HepG2 (cell line): Measurements from ENCODE around the gene STK25. TPM values are rescaled to one million over a fixed set of nuclear protein-coding genes. Genes with fewer than 3 reads are reported as not detected.

Experiments
- ATAD3A ChIP-seq: sonication (generic); formaldehyde crosslinking; IDR thresholded peaks from 2 replicates; pipeline ENCODE4 v1.4.0; 2020; ENCODE audit warnings: missing genetic modification reagents
- ELF3 ChIP-seq: IDR thresholded peaks from 2 replicates; pipeline ENCODE4 v1.6.1; 2016; ENCODE audit warnings: missing genetic modification reagents, missing compliant biosample characterization
- GPN1 ChIP-seq: sonication (generic); formaldehyde crosslinking; IDR thresholded peaks from 2 replicates; pipeline ENCODE4 v1.5.1; 2020; ENCODE audit warnings: missing genetic modification reagents, borderline replicate concordance
- NCOA2 ChIP-seq: sonication (generic); formaldehyde crosslinking; IDR thresholded peaks from 2 replicates; pipeline ENCODE4 v1.8.0; 2022; ENCODE audit warnings: inconsistent platforms
- NR3C1 ChIP-seq: sonication (generic); formaldehyde crosslinking; IDR thresholded peaks from 2 replicates; pipeline ENCODE4 v1.4.0; 2020; ENCODE audit warnings: missing genetic modification reagents
- REL ChIP-seq: sonication (generic); formaldehyde crosslinking; conservative IDR thresholded peaks from 2 replicates; pipeline ENCODE4 v1.8.0; 2022; ENCODE audit warnings: mild to moderate bottlenecking, missing genetic modification reagents, moderate library complexity
- SALL1 ChIP-seq: sonication (generic); formaldehyde crosslinking; IDR thresholded peaks from 2 replicates; pipeline ENCODE4 v1.8.0; 2022; ENCODE audit warnings: mild to moderate bottlenecking, missing genetic modification reagents
- ZMYM4 ChIP-seq: sonication (generic); formaldehyde crosslinking; IDR thresholded peaks from 2 replicates; pipeline ENCODE4 v1.8.1; 2023; ENCODE audit warnings: mild to moderate bottlenecking, missing genetic modification reagents
- ZNF232 ChIP-seq: sonication (generic); formaldehyde crosslinking; IDR thresholded peaks from 2 replicates; pipeline ENCODE4 v1.4.0; 2020; ENCODE audit warnings: missing genetic modification reagents, borderline replicate concordance
- ZNF768 ChIP-seq: sonication (generic); formaldehyde crosslinking; IDR thresholded peaks from 2 replicates; pipeline ENCODE4 v1.4.0; 2020; ENCODE audit warnings: missing genetic modification reagents
- ZNF776 ChIP-seq: sonication (generic); formaldehyde crosslinking; IDR thresholded peaks from 2 replicates; pipeline ENCODE4 v1.4.0; 2020; ENCODE audit warnings: mild to moderate bottlenecking, missing genetic modification reagents
- ZNF839 ChIP-seq: sonication (generic); formaldehyde crosslinking; IDR thresholded peaks from 2 replicates; pipeline ENCODE4 v1.4.0; 2020; ENCODE audit warnings: missing genetic modification reagents, mild to moderate bottlenecking, borderline replicate concordance
- polyA plus RNA-seq, 8 experiments: library from polyadenylated mRNA; depleted of rRNA in 3 of 8; stranded (reverse) in 7 of 8; unstranded in 1 of 8; fragments of >200 nt; fragmentation: Illumina TruSeq in 4 of 8; extraction: Trizol in 4 of 8; gene quantifications; 2 replicates each; pipeline versions ENCODE4 v1.2.1 to v1.2.3, GENCODE V29; 2011 to 2016; ENCODE audit warnings: low read depth in 4 of 8, missing spikeins in 1 of 8, mixed read lengths in 1 of 8; ENCODE audit not compliant: insufficient read depth in 1 of 8
- total RNA-seq, 5 experiments: library from RNA; depleted of rRNA; stranded (reverse); fragments of >200 nt; fragmentation: Illumina TruSeq; extraction: Trizol; gene quantifications; 2 replicates each; pipeline ENCODE4 v1.2.3, GENCODE V29; 2016; ENCODE audit warnings: low read depth in 1 of 5
- TF ChIP-seq, protein P1 (sequence below): sonication (generic); formaldehyde crosslinking; conservative IDR thresholded peaks from 2 replicates; pipeline ENCODE4 v1.8.1; 2023; ENCODE audit warnings: missing genetic modification reagents
- TF ChIP-seq, protein P2 (sequence below): sonication (generic); formaldehyde crosslinking; IDR thresholded peaks from 2 replicates; pipeline ENCODE4 v1.5.0; 2020; ENCODE audit warnings: missing genetic modification reagents, mild to moderate bottlenecking, borderline replicate concordance
- TF ChIP-seq, protein P3 (sequence below): sonication (generic); formaldehyde crosslinking; IDR thresholded peaks from 2 replicates; pipeline ENCODE4 v1.4.0; 2020; ENCODE audit warnings: mild to moderate bottlenecking, missing genetic modification reagents
- TF ChIP-seq, protein P4 (sequence below): sonication (generic); formaldehyde crosslinking; IDR thresholded peaks from 2 replicates; pipeline ENCODE4 v1.4.0; 2020; ENCODE audit warnings: mild to moderate bottlenecking, missing genetic modification reagents, borderline replicate concordance
- TF ChIP-seq, protein P5 (sequence below): sonication (generic); formaldehyde crosslinking; IDR thresholded peaks from 2 replicates; pipeline ENCODE4 v1.9.0; 2021; ENCODE audit warnings: missing genetic modification reagents, borderline replicate concordance

STK25 gene
- total and polyA plus RNA-seq, 2 of the 13 experiments (the other 11 are each of a cell fraction or from before 2014, with no cell fraction given): 177 to 481 TPM

DNA sequence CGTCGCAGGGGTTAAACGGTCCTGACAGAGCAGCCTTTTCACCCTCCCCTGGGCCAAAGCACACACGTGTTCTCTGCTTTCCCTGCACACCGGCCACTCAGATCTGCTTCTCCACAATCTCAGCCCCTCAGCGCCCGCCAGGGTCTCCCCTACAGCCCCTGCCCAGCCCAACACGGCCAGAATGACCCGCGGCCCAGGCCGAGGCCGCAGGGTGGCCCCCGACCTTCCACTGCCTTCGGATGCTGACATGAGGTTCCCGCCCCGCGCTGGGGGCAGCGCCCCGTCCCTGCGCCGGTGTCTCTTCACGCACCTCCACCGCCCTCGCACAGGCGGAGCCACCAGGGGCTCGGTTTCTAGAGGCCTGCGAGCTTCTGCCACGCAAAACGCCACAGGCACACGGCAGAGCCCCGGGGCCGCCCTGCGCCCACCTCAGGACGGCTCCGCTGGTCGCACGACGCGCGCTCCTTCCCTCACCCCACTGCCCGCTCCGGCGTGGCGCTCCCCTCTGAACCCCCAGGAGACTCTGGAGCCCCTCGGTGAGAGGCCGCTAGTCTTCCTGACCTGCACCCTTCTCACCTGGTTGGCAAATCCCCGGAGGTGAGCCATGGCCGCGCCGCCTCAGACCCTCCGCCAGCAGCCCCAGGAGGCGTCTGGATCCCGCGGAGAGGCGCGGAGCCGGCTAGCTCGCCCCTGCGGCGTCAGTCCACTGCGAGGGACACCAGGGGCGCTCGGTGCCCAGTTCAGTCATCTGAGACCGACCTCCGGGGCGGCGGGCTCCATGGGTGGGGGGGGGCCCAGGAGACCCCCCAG, 749 bp downstream of the STK25 start (continued):
- TF ChIP-seq NCOA2 (CRISPR knock-in tag) (peak; percentile 6; the same call in 1 of the 2 replicates), REL (CRISPR knock-in tag) (peak; percentile 37; the same call in 1 of the 2 replicates), ATAD3A (CRISPR knock-in tag) (no peak), ELF3 (CRISPR knock-in tag) (no peak), ZMYM4 (CRISPR knock-in tag) (0 out of 2 replicates have a peak, but pooled peaks have one; percentile 14), ZNF768 (CRISPR knock-in tag) (peak; percentile 58), SALL1 (peak; percentile 56; the same call in 1 of the 2 replicates), NR3C1 (no peak), GPN1 (CRISPR knock-in tag) (no peak), ZNF839 (0 out of 2 replicates have a peak, but pooled peaks have one; percentile 36), ZNF776 (CRISPR knock-in tag) (peak; percentile 71; the same call in 1 of the 2 replicates), ZNF232 (CRISPR knock-in tag) (peak; percentile 50; the same call in 1 of the 2 replicates)
- TF ChIP-seq, protein P1, sequence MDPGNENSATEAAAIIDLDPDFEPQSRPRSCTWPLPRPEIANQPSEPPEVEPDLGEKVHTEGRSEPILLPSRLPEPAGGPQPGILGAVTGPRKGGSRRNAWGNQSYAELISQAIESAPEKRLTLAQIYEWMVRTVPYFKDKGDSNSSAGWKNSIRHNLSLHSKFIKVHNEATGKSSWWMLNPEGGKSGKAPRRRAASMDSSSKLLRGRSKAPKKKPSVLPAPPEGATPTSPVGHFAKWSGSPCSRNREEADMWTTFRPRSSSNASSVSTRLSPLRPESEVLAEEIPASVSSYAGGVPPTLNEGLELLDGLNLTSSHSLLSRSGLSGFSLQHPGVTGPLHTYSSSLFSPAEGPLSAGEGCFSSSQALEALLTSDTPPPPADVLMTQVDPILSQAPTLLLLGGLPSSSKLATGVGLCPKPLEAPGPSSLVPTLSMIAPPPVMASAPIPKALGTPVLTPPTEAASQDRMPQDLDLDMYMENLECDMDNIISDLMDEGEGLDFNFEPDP (CRISPR knock-in tag): no peak
- TF ChIP-seq, protein P2, sequence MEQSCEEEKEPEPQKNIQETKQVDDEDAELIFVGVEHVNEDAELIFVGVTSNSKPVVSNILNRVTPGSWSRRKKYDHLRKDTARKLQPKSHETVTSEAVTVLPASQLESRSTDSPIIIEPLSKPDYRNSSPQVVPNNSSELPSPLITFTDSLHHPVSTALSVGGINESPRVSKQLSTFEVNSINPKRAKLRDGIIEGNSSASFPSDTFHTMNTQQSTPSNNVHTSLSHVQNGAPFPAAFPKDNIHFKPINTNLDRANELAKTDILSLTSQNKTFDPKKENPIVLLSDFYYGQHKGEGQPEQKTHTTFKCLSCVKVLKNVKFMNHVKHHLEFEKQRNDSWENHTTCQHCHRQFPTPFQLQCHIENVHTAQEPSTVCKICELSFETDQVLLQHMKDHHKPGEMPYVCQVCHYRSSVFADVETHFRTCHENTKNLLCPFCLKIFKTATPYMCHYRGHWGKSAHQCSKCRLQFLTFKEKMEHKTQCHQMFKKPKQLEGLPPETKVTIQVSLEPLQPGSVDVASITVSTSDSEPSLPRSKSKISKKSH (CRISPR knock-in tag): no peak; the same call in 1 of the 2 replicates
- TF ChIP-seq, protein P3, sequence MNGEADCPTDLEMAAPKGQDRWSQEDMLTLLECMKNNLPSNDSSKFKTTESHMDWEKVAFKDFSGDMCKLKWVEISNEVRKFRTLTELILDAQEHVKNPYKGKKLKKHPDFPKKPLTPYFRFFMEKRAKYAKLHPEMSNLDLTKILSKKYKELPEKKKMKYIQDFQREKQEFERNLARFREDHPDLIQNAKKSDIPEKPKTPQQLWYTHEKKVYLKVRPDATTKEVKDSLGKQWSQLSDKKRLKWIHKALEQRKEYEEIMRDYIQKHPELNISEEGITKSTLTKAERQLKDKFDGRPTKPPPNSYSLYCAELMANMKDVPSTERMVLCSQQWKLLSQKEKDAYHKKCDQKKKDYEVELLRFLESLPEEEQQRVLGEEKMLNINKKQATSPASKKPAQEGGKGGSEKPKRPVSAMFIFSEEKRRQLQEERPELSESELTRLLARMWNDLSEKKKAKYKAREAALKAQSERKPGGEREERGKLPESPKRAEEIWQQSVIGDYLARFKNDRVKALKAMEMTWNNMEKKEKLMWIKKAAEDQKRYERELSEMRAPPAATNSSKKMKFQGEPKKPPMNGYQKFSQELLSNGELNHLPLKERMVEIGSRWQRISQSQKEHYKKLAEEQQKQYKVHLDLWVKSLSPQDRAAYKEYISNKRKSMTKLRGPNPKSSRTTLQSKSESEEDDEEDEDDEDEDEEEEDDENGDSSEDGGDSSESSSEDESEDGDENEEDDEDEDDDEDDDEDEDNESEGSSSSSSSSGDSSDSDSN (CRISPR knock-in tag): peak; percentile 87
- TF ChIP-seq, protein P4, sequence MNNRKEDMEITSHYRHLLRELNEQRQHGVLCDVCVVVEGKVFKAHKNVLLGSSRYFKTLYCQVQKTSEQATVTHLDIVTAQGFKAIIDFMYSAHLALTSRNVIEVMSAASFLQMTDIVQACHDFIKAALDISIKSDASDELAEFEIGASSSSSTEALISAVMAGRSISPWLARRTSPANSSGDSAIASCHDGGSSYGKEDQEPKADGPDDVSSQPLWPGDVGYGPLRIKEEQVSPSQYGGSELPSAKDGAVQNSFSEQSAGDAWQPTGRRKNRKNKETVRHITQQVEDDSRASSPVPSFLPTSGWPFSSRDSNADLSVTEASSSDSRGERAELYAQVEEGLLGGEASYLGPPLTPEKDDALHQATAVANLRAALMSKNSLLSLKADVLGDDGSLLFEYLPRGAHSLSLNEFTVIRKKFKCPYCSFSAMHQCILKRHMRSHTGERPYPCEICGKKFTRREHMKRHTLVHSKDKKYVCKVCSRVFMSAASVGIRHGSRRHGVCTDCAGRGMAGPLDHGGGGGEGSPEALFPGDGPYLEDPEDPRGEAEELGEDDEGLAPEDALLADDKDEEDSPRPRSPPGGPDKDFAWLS: no peak
- TF ChIP-seq, protein P5, sequence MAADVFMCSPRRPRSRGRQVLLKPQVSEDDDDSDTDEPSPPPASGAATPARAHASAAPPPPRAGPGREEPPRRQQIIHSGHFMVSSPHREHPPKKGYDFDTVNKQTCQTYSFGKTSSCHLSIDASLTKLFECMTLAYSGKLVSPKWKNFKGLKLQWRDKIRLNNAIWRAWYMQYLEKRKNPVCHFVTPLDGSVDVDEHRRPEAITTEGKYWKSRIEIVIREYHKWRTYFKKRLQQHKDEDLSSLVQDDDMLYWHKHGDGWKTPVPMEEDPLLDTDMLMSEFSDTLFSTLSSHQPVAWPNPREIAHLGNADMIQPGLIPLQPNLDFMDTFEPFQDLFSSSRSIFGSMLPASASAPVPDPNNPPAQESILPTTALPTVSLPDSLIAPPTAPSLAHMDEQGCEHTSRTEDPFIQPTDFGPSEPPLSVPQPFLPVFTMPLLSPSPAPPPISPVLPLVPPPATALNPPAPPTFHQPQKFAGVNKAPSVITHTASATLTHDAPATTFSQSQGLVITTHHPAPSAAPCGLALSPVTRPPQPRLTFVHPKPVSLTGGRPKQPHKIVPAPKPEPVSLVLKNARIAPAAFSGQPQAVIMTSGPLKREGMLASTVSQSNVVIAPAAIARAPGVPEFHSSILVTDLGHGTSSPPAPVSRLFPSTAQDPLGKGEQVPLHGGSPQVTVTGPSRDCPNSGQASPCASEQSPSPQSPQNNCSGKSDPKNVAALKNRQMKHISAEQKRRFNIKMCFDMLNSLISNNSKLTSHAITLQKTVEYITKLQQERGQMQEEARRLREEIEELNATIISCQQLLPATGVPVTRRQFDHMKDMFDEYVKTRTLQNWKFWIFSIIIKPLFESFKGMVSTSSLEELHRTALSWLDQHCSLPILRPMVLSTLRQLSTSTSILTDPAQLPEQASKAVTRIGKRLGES (CRISPR knock-in tag): no peak
